GM21723 (cell line): ENCODE results near the gene UNC5B.

ENCODE experiments used
- ATAC-seq: cut with Tn5 transposase; IDR thresholded peaks from one replicate; pipeline ENCODE4 v1.9.1; 2021; ENCODE audit warnings: mild to moderate bottlenecking, moderate library complexity; ENCODE audit not compliant: unreplicated experiment

The UNC5B gene

DNA sequence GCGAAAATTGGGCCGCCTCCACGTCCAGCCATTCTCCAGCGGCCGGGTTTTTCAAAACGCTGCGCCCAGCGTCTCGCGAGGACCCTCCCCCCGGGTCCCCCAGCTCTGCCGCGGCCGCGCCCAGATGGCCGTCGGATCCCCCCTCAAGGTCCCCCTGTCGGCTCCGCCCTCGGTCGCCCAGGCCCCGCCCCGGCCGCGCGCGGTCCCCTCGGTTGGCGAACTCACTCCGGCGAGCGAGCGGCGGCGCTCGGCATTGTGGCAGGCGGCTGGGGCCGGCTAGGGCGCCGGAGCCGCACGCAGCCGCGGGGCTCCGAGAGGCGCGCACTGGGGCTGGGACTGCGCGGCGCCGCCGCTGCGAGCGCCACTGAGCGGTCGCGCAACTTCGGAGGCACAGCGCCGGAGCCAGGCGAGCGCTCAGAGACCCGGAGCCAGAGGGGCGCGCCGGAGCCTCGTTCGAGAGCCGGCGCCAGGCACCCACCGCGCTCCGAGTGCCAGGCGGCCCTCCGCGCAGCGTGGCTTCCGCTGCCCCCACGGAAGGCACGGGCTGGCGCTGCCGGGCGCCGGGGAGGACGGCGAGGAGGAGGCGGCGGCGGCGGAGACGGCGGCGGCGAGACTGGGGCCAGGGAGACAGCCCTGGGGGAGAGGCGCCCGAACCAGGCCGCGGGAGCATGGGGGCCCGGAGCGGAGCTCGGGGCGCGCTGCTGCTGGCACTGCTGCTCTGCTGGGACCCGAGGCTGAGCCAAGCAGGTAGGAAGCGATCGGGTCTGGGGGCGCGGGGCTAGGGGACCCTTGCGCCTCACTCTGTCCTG lies at the start of gene UNC5B:
Gene UNC5B, plus strand, starts transcription at position 253 of the 809 bp plus-strand sequence. Its CDS starts 416 bp downstream, at position 669.
- no peak for ATAC-seq

DNA sequence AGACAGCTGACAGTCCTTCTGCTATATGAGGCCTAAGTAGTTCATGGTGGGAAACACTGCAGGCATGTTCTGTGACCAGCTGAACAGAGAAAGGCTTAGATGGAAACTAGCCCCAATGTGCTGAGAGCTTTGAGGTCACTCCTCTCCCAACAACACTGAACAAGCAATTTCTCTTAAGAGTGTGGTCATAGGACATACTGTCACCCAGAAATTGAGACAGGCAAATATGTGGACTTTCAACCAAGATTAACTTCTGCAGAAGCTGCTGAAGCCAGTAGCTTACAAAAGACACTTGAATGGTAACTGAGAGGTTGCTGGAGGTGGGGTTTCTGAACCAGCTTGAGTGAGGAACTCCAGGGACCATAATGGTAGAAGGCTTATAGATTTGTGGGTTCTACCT lies 38.9 kb upstream of the UNC5B start:
- no peak for ATAC-seq

DNA sequence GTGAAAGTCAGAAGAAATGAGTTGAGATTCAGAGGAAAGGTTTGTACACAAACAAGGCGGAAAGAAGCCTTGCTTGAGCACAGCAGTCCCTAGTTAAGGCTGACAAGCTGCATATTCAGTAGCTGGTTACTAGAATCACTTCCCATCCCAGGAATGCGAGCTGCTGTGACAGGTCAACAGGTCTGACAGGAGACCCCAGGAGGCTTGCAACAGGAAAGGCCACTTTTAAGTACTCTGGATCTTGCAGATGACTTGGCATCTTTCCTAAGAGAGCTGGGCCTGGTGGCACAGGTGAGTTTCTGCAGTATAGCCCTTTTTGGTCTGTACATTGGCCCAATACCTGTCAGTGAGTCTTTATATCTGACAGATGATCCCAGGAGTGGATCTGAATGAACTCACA lies 35.7 kb upstream of the UNC5B start:
- no peak for ATAC-seq

DNA sequence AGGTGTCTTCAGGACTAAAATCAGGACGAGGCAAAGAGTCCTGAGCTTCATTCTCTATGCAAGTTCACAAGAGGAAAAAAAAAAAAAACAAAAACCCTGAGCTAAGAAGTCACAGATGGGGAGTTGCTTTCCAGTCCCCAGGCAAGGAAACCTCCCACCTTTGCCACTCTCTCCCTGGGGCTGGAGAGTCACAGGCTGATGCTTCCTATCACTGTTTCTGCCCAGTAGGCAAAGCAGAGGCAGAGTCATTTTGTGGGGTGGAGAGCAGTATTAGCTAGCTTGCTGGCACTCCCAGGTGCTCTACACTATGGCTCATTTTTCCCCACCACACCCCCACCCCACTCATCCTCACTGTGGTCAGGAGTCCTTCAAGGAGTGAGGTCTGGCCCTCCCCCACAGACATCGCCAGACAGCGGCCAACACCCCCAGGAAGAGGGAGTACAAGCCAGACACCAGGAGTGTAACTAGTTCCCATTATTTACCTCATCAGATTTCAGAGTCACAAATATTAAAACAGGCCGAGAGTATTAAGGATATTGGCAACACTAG lies 34.6 kb upstream of the UNC5B start:
- ATAC-seq = no peak

DNA sequence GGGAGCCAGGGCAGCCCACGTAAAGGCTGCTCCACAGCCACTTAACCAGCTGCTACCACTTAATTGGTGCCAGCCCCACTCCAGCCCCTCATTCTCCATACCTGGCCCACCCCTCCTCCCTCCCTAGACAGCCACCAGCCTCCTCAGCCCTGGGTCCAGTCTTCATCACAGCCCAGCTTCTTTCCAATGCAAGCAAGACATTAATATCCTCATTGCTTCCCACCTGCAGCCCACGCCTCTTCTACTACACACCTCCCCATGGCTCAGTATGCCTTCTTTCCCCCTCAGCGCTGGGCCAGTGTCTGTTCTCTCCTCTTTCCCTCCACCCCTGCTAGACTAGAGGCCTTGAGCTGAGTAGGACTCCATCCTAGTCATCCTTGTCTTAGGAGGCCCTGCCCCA lies 33.5 kb upstream of the UNC5B start:
- no peak for ATAC-seq

DNA sequence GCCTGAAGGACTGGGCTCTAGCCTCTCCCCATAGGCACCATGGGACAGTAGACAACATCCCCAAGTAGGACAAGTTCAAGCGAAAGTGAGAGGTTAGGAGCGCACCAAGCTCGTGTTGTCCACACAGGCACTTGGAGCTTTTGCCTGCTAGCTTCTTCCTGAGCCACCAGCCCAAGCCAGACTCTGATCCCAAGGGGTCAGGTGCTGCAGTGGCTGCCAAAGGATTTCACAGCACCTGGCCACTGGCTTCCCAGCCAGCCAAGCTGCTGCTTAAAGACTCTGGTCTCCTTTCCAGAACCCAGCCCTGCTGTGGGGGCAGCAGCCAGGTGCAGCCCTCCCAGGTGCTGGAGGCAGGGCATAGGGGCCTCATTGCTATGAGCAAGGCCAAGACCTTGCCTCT lies 33.0 kb upstream of the UNC5B start:
- ATAC-seq = no peak

DNA sequence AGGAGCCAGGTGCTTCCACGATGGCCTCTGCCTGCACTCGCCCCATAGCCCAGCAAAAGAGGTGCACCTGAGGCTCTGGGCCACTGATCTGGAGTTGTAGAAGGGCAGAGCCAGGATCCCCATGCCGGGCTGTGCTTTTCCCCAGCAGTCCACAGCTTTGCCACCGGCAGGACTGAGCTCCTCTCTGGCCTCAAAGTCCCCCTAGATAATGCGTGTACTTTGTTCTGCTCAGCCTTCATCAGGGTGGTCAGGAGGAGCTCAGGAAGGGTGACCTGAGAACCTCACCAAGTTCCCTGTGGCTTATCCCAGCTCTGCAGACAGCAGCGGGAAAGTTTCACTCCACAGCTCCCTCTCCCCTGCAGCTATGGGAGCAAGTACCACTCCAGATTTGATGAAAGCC lies 27.9 kb upstream of the UNC5B start:
- no peak for ATAC-seq

DNA sequence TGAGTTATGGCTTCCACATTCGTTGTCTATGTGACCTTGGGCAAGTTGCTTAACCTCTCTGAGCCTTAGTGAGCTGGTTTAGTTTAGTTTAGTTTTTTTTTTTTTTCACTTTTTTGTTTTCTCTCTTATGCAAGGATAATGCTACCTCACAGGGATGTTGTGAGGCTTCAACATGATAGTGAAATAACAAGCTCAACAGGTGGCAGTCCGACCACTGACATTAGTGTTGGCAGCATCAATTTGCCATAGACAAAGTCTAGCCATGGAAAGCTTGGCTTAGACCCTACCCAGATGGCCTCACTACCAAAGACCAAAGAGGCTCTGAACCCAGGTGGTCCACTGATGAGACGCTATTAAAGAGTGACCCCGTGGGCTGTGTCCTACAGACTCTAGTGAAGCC lies 27.2 kb upstream of the UNC5B start:
- ATAC-seq = no peak

DNA sequence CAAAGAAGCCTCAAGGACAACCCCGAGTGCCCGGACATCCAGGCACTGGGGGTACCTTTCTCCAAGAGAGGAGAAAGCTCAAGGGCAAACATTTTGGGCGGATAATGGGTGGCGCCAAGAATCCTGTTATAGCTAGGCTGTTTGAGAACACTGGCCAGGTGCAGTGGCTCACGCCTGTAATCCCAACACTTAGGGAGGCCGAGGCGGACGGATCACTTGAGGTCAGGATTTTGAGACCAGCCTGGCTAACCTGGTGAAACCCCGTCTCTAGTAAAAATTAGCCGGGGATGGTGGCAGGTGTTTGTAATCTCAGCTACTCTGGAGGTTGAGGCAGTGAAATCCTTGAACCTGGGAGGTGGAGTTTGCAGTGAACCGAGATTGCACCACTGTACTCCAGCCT lies 25.2 kb upstream of the UNC5B start:
- ATAC-seq = no peak

DNA sequence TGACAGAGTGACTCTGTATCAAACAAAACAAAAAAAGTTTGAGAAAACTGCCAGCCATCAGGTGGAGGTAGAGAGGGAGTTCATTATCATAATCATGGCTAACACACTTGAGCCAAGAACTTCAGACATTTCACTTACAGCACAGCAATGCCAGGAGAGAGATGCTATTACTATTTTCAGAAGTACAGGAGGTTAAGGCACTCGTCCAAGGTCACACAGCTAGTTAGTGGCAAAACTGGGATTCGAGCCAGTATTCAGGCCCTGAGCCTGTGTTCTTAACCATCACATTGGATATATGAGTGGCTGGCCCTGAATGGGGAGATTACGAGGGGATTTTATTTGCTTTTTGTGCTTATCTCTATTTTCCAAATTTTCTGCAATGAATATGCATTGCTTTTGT lies 24.8 kb upstream of the UNC5B start:
- ATAC-seq = no peak

DNA sequence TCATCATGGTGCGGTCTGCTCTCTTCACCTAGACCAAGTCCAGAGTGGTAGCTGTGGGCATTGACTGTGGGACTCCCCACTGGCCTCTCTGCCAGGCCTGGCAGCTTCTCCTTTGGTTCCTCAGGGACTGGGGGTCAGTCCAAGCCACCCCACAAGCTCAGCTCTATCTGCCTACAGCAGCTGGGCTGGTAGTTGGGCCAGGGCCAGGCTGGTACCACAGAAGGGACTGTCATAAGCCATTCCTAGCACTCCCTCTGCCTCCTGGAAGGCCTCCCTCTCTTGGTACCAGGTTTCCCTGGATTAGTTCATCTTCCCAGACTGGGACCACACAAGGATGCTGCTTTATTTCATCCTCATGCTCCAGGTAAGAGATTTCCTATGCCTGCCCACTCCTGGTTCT lies 24.2 kb upstream of the UNC5B start:
- ATAC-seq = no peak

DNA sequence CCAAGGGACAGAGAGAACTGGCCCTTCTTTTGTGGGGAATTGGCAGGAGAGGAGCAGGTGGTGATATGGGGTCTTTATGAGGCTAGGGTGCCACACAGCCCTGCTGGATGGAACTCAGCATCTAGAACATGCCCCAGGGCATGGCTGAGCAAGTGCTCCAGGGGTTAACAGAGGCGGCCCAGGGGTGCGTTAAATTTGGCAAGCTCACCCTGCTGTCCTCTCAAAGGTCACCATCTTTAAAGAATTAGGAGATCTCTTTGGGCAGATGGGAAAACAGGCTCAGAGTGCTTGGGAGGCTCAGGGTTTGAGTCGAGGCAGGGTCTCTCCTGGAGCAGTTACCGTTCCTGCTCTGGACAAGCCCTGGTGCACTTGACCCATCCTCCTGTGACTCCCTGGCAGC lies 21.4 kb upstream of the UNC5B start:
- ATAC-seq = no peak

DNA sequence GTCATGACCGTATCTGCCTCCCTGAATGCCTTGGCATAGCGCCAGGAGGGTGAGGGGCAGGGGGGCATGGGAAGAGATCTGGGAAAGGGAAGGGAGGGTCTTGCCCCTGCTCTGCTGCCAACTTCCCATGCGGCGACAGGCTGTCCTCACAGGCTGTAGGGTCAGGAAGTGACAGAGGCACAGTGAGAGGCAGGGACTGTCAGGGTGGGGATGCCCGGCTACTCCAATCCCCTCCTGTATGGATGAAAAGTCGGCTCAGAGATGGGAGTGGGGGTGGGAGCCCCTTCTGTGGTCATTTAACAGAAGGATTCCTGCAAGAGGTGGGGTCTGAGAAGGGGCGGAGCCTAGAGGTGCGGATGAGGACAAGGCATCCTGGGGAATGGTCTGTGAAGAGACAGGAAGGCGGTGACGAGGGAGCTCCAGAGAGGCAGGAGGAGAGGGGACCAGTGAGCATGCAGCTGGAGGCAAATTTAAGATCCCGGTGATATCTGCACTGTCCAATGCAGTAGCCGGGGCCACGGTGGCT lies 20.8 kb upstream of the UNC5B start:
- no peak for ATAC-seq

DNA sequence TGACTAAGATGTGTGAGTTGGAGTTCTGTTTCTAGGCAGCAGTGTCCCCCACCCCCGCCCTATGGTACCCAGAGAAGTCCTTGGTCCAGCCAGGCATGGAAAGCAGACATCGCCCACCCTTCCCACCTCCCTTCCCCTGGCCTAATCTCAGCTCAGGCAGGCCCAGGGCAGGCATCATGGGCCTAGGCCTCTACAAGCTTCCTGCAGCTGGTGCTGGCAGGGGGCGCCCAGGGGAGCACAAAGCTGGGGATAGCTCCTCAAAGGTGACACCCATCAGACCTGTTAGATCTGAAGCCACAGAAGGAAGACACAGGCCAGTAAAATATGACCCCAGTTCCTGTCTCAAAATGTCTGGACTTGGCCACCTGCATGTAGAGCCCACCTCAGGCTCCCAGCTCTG lies 18.9 kb upstream of the UNC5B start:
- ATAC-seq = no peak

DNA sequence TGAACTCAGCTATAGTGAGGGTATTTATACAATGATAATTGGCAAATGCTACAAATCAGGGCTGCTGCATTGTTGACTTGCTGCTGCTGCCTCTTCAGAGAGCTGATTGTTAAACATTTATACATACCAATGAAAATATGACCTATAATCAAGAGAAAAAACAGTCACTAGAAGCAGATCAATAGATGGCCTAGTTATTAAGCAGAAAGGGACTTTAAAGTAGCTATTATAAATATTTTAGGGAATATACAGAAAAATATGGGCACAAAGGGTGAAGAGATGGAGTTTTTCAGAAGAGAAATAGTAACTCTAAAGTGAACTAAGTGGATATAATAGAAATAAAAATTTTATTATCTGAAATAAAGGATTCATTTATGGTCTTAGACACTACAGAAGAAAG lies 14.4 kb upstream of the UNC5B start:
- no peak for ATAC-seq

DNA sequence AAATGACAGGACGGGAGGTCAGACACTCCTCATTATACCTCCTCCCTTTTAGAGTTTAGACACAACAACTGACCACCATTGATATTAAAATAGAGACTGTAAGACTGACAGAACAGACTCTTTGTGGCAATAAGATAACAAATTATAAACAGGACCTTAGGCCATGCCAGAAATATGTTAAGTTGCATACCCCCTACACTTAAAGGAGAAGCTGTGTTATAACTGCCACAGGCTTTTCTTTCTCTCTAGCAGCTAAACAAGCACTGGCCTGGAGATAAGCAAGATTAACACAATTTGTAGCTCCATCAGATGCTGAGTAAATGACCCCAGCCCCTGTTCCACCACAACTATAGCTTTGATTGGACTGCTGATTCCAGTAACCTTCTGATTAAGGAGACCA lies 10.5 kb upstream of the UNC5B start:
- ATAC-seq = no peak

DNA sequence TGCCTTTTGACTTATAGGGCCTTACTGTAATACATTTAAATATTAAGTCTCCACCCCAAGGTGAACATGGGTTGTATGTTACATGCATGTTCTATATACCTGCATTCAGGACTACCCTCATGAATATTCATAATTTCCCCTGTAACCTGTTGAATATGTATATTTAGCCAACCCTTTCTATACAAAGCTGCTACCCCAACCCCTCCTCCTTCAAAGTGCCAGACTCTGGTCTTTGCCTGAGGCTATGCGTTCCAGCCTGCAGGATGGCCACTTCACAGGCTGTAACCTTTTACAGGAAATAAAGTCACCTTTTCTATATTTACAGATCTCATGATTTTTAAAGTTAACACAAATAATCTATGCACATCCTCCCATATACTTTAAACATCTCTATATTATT lies 10.1 kb upstream of the UNC5B start:
- ATAC-seq = no peak

DNA sequence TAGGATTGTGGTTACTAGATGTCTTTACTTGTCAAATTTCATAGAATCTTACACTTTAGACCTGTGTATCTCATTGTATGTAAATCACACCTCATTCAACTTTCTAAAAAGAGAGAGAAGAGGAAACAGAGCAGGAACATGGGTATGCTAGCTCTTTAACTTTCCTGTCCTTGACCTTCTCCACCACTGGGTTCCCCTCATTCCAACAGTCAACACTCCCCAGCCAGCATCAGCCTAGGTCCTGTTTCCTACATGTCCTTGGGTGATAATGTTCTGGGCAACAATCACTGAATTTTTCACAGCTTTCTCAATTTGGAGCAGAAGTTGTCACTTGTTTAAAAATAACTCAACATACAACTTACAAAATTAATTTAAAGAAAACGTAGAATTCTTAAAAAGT lies 9.2 kb upstream of the UNC5B start:
- ATAC-seq = no peak

DNA sequence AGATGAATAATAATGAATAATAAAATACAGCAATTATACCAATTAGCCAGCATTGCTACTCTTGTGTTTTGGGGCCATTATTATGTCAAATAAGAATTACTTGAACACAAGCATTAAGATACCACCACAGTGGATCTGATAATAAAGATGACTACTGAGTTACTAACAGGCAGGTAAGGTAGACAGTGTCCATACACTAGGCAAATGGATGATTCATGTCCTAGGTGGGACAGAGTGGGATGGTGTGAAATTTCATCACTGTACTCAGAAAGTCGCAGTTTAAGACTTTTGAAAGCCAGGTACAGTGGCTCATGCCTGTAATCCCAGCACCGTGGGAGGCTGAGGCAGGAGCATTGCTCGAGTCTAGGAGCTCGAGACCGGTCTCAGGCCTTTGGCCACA lies 8.7 kb upstream of the UNC5B start:
- no peak for ATAC-seq

DNA sequence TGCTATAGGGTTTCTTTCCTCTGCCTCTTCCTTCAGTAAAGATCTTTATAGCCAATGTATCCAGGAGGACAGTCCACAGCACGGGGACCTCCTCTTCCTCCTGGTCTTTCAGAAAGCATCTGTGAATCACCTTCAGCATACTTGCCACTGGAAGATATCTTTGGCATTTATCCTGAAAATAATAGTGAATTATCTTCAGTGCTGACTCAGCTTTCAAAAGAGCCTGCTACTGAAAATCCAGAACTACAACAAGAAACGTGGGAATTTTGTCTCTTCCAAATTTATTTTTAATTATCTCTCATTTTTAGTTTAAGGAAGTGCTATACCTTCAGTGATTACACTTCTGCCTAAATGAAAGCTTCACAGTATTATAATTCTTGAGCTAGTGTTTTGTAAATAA lies 7.6 kb upstream of the UNC5B start:
- ATAC-seq = no peak

DNA sequence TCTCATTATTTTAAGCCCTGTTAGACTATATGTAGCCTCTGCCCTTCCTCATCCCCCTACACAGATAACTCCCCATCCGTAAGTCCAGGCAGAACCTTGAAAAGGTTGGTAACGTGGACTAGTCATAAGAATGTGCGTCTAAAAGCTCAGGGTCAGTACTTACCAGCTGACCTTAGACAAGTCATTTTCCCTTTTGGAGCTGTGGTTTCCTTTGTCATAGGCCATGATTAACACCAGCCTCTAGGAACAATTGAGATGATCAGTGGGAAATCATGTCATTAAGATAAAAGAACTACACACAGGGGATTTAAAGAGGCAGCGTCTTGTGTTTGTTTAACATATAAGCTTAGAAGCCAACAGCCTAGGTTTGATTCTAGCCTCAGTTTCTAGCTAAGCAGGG lies 6.9 kb upstream of the UNC5B start:
- no peak for ATAC-seq

DNA sequence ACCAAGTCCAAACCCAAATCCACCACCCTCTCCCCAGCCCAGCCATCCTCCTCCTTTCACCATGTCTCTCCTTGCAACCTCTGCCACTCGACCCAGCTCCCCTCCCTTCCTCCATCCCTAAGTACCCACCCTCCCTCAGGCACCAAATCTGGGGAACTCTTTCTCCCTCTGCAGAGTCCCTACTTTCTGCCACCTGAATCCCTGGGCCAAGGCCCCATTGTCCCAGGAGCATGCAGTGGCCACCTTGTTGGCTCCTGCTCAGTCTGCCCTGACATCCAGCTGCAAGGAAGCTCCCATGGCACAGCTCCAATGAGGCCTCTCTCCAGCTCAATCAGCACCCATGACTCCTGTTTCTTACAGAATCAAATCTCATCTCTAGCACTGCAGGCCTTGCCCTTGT lies 5.5 kb upstream of the UNC5B start:
- no peak for ATAC-seq

DNA sequence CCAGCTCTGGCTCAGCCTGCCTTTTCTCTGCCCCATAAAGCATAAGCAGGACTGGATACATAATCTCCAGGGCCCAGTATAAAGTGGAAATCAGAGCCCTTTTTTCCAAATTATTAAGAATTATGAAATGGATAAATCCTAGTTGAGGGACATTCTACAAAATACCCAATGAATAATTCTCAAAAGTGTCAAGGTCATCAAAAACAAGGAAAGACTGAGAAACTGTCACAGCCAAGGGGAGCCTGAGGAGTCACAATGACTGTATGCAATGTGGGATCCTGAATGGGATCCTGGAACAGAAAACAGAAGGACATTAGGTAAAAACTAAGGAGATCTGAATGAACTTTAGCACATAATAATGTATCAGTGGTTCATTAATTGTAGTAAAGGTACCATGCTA lies 4.8 kb upstream of the UNC5B start:
- ATAC-seq = no peak
